Measurements from ENCODE around the gene IFI44. TPM values are rescaled to one million over a fixed set of nuclear protein-coding genes. Genes with fewer than 3 reads are reported as not detected.

The IFI44 gene
- total and polyA plus RNA-seq, 2 experiments from 2014 or later = not detected

GRCh38 chr1:78664763-78665162 lies 15.1 kb downstream of the IFI44 start (continued):
- TF ChIP-seq CREB1 (CRISPR knock-in tag; IDR thresholded peaks at IDR 0.05; ENCODE audit: low read depth) (no peak), ZNF331 (CRISPR knock-in tag; IDR thresholded peaks at IDR 0.05; ENCODE audit: low read depth) (no peak)

GRCh38 chr1:78665809-78666208 lies 16.2 kb downstream of the IFI44 start:
- Histone ChIP-seq H3K4me1 (ENCODE audit: insufficient read depth) (no peaks in the 10 kb centered on the region), H3K36me3 (ENCODE audit: insufficient read depth) (no peaks in the 10 kb centered on the region), H2AFZ (no peak overlapping the region), H3F3A (replicated peaks; ENCODE audit: low read depth) (no peaks in the 10 kb centered on the region), H3K27me3 (ENCODE audit: insufficient read depth) (no peaks in the 10 kb centered on the region), H3K27ac (ENCODE audit: low read depth) (no peak overlapping the region), H3K4me3 (no peak overlapping the region), H3K4me2 (no peak overlapping the region), H4K20me1 (replicated peaks; ENCODE audit: insufficient read depth) (no peaks in the 10 kb centered on the region), H3K79me2 (replicated peaks; ENCODE audit: insufficient read depth) (no peaks in the 10 kb centered on the region), H3K9me2 (ENCODE audit: insufficient read depth) (no peaks in the 10 kb centered on the region)
- DNase-seq (ENCODE audit: low spot score) (no peak), ATAC-seq (no peak)
- H3K4me3 Mint-ChIP-seq = no peak overlapping the region
- H3K27ac Mint-ChIP-seq = no peak overlapping the region
- H3K36me3 Mint-ChIP-seq (ENCODE audit: low read depth) = no peaks in the 10 kb centered on the region
- H3K27me3 Mint-ChIP-seq (ENCODE audit: insufficient read depth, low read depth, poor library complexity) = no peaks in the 10 kb centered on the region
- no peaks in the 10 kb centered on the region for H3K9me3 Mint-ChIP-seq
- TF ChIP-seq REST (IDR thresholded peaks at IDR 0.05; ENCODE audit: unreplicated experiment) = no peak
- TF ChIP-seq EZH2 (IDR thresholded peaks at IDR 0.05; ENCODE audit: low read depth, unreplicated experiment) = no peak
- TF ChIP-seq CTCF (conservative IDR thresholded peaks at IDR 0.05; ENCODE audit: low read depth in 2 of 2) = no peak
- no peak for TF ChIP-seq JUNB (IDR thresholded peaks at IDR 0.05; ENCODE audit: unreplicated experiment)
- TF ChIP-seq STAT1 (IDR thresholded peaks at IDR 0.05; ENCODE audit: unreplicated experiment) = no peak
- TF ChIP-seq ZNF331 (CRISPR knock-in tag; IDR thresholded peaks at IDR 0.05; ENCODE audit: low read depth) = no peak
- no peak for TF ChIP-seq CREB1 (CRISPR knock-in tag; IDR thresholded peaks at IDR 0.05; ENCODE audit: low read depth)
- no peak for TF ChIP-seq NANOG (IDR thresholded peaks at IDR 0.05; ENCODE audit: borderline replicate concordance)
- no peak for TF ChIP-seq ZNF462 (CRISPR knock-in tag; IDR thresholded peaks at IDR 0.05)
- no peaks in the 10 kb centered on the region for H3K4me1 Mint-ChIP-seq

All from GM23338 (cell line).